Left cardiac atrium (tissue), 4 donors: ENCODE results near the gene ACAD11. TPM values are rescaled to one million over a fixed set of nuclear protein-coding genes. Genes with fewer than 3 reads are reported as not detected.
"Not testable (repeated sequence)": the region's sequence is repeated elsewhere in the genome, so short reads cannot be mapped to it uniquely, and the experiment has no call there.

Experiments used
- ATAC-seq, 2 donors: fragments of 200-7000 bp; cut with Tn5 transposase; one replicate each; pipeline ENCODE4 v1.9.1; 2020; ENCODE audit warnings: mild to moderate bottlenecking in 2 of 2, moderate library complexity in 2 of 2
- DNase-seq: peaks from one replicate; pipeline ENCODE4 v3.0.0-alpha.2; 2020
- intact Hi-C, 2 donors: fragments of 100-400 bp; cut with DNase I; formaldehyde crosslinking; loops; one replicate each; pipeline versions ENCODE4 v1.14.1 to v1.15.1; 2022 to 2023
- total RNA-seq, 2 donors: library from RNA; stranded (reverse); fragmentation: NEBNext Ultra II Directional; extraction: Animal tissue kit (Norgen Biotek cat#: 25700); gene quantifications; one replicate each; pipeline ENCODE4 v1.2.1, GENCODE V29; 2021
- donor health status: DM: no; HTN: yes; CAD: no.
- donor health status: DM: no; HTN: yes; CAD: no; lungs with severe emphysema.
- donor health status: DM: yes; HTN: yes; CAD: no.
- donor health status: Dilated cardiomyopathy.

The ACAD11 gene
- total RNA-seq, 2 donors from 2014 or later, result 14.1 to 18.6 TPM

DNA sequence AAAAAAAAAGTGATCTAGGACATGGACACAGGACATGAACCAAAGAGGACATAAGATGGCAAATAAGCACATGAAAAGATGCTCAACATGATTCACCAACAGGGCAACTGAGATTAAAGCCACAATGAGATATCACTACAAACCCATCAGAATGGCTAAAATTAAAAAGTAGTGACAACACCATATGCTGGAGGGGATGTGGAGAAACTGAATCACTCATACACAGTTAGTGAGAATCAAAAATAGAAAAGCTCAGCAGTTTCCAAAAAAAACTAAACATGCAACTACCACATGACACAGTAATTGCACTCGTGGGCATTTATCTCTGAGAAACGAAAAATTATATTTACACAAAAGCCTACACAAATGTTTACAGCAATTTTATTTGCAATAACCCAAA is 90.5 kb downstream of the ACAD11 start:
- ATAC-seq, result peak in 1 of 2 donors; percentile 77
- DNase-seq, result no peak
- intact Hi-C loops, result no loop called here

DNA sequence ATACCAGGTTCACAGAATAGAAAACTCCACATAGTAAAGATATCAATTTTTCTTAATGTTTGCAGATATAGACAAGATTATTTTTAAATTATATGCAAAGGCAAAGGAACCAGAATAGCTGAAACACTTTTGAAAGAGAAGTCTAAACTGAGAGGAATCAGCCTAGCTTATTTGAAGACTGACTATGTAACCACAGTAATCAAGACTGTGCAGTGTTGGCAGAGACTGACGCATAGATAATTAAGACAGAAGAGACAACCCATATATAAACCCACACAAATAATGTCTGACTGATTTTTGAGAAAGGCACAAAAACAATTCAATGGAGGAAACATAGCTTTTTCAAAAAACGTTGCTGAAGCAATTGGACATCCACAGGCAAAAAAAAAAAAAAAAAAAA is 91.2 kb downstream of the ACAD11 start:
- DNase-seq, result no peak
- no peak for ATAC-seq
- intact Hi-C loops, result no loop called here

DNA sequence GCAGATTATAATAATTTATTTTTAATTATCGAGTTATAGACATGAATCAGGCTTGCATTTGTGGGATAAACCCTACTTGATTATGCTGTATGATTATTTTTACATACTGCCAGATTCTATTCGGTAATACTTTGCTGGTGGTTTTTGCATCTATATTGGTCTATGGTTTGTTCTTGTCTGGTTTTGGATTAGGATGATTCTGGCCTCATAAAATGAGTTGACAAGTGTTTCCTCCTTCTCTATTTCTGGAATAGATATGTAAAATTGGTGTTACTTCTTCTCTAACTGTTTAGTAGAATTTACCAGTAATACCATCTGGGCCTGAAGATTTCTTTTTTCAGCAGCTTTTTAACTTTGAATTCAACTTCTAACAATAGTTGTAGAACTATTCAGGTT is 95.5 kb downstream of the ACAD11 start:
- ATAC-seq (no peak), DNase-seq (no peak)
- intact Hi-C loops, result no loop called here

DNA sequence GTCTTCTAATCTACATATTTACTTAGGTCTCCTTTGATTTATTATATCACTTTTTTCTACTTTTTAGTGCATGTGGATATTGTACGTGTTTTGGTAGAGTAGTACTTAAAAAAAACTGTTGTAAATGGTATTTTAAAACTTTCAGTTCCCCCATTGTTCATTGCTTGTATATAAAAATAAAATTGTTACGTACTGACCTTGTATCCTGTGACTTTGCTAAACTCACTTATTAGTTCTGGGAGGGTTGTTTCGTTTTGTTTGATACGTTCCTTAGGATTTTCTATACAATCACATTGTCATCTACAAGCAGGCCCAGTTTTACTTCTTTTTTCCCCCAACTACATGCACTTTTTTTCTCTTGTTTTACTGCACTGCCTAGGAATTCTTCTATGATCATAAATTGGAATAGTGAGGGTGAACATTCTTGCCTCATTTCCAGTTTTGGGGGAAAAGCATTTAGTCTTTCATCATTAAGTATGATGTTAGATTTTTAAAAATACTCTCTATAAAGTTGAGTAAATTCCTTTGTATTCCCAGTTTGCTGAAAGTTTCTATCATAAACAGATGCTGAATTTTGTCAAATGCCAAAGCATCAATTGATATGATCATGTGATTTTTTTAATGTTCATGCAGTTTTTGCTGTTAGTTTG is 96.1 kb downstream of the ACAD11 start:
- ATAC-seq (no peak), DNase-seq (no peak)
- intact Hi-C loops, result no loop called here

DNA sequence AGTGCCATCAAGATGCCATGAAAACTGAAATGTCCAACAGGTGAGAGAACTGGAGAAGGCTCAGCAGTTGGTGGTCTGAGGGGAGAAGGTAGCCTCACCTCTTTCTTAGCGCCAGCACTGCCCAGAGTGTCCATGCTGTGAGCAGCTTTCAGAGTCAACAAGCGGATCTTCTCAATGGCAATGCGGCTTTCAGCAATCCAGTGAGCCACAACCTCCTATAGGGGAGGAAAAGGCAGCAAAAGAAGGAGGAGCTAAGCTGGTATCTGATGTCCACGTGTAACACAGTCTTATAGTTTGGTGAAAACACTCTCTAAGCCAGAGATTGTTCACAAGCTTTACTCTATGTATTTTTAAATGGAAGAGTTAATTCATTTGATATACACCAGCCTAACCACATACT is 98.6 kb downstream of the ACAD11 start:
- intact Hi-C loops, result no loop called here
- DNase-seq (no peak), ATAC-seq (no peak)

DNA sequence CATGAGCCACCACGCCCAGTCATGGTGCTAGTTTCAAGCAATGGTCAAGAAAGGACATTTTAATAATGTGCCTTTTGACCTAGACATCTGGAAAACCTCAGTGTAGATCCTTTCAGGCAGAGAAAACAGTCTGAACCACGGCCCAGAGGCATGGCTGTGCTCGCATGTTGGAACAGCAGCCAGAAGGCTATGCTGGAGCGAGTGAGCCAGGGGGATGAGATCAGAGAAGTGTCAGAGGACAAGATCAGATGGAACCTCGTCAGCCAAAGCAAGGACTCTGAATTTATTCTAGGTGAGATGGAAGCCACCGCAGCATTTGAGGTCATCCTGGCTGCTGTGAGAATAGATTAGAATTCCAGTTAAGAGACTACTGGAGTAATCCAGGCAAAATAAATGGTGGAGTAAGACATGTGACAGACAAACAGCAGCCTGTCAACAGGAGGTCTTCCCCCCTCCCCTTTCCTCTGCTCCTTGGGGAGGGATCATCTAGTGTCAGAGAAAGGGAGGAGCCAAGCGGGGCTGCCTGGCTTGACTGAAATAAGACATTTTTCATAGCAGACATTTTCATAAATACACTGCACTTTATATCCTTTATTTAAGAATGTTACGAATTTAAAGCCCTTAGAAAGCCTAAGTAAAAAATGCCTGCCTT is 103.0 kb downstream of the ACAD11 start:
- intact Hi-C loops, result no loop called here
- ATAC-seq, result peak; percentile 82 to 89

DNA sequence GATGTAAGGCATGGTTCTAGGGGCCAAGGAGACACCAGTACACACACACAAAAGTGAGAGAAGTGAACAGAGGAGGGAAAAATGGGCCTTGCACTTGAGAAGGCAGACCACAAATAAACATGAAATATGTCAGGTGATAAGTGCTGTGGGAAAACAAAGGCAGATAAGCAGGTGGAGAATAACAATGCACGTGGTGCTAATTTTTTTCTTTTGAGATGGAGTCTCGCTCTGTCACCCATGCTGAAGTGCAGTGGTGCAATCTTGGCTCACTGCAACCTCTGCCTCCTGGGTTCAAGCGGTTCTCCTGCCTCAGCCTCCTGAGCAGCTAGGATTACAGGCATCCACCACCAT is 103.6 kb downstream of the ACAD11 start:
- intact Hi-C loops, ATAC-seq, DNase-seq: not testable (repeated sequence)

More for the DNA sequence above, 103.0 kb downstream of the ACAD11 start:
- peak; percentile 33 for DNase-seq

DNA sequence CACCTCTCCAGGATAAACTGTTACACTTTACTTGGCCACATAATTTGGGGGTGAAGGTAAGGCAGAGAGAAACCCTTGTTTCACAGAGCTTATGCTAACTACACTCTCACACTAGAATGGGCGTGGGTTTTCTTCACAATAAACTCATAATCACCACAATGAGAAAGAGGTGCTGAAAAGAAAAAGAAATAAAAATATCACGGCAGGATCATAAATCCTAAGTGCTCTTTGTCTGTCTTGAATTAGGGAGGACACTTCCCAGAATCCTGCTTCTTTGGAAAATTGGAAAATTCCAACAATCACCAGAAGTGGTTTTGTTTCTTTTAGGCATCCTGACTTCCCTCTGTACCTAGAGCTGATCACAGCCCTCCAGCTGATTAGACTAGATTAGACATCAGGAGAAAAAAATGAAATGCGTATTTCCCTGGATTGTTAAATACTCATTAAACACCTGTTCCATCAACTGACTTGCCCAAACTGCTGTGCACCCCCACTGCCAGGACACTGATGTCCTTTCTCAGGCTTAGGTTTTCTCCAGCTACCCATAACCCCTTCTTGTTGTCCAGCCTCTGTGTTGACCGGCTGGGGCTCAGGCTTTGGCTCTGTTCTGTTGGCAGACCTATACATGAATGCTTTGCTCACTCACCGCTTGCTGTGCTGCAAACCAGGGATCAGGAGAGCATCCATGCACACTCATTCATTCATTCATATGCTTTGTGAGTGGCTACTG is 104.1 kb downstream of the ACAD11 start:
- DNase-seq (no peak), ATAC-seq (no peak)
- intact Hi-C loops, result no loop called here

DNA sequence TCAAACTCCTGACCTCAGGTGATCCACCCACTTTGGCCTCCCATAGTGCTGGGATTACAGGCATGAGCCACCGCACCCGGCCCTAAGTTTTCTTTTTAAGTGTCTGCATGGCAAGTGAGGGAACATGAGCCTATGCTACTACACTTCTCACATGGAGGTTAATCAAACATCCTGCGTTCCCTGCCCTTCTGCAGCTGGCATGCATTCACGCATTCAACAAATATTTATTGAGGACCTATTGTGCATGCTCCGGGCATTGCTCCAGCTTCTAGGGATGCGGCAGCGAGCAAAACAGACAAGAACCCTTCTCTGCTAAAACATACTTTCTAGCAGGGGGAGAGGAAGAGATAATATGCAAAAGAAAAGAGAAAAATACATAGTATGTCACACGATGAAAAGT is 105.2 kb downstream of the ACAD11 start:
- DNase-seq (no peak), ATAC-seq (no peak)
- intact Hi-C loops, result no loop called here

DNA sequence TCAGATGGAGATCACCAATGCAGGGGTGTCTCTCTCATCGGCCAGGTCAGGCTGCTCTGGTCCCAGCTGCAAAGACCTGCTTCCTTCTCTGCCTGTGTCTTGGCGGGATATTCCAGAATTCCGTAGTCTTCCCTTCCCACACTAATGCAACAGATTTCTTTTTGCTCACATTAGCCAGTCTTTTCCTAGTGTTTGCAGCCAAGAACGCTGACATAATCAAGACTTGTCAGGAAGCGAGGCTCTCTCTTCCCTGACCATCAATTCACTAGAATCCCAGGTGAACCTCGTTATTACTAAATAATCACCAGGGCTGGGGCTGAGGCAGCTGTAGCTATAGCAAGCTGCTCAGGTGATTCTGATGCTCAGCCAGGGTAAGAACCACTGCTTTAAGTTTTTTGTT is 105.8 kb downstream of the ACAD11 start:
- DNase-seq, result no peak
- peak in 1 of 2 donors; percentile 25 for ATAC-seq
- intact Hi-C loops, result no loop called here

DNA sequence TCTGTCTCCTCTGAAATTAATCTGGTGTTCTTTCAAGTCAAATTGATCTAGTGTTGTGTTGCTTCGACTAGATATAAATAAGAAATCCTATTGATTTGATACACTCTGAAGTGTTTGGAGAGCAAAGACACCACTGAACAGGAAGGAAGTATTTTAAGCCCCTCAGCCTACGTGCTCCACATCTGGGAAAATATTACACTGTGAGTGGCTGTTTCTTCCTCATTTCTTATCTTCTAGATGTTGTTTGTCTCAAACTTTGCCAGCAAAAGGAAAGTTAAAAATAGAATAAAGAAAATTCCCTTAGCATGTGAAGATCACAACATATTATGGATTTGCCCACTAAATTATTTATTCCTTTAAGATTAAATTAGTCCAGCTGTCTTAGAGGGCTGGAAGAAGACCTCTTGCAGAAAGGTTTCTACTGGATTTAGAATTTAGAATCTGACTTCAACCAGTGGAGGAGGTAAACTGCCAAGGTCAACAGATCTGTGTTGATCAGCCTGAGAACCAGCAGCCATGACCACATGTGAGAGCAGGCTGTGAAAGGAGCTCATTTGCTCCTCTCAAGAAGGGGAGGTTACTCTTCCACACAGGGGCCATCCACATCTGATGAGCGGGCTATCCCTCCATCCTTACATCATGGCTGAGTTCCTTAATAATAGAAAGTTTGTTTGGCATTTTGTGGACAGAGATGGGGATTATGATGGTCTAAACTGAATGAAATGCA is 108.9 kb downstream of the ACAD11 start:
- DNase-seq, result no peak
- intact Hi-C loops, result no loop called here
- ATAC-seq, result peak in 1 of 2 donors; percentile 72

DNA sequence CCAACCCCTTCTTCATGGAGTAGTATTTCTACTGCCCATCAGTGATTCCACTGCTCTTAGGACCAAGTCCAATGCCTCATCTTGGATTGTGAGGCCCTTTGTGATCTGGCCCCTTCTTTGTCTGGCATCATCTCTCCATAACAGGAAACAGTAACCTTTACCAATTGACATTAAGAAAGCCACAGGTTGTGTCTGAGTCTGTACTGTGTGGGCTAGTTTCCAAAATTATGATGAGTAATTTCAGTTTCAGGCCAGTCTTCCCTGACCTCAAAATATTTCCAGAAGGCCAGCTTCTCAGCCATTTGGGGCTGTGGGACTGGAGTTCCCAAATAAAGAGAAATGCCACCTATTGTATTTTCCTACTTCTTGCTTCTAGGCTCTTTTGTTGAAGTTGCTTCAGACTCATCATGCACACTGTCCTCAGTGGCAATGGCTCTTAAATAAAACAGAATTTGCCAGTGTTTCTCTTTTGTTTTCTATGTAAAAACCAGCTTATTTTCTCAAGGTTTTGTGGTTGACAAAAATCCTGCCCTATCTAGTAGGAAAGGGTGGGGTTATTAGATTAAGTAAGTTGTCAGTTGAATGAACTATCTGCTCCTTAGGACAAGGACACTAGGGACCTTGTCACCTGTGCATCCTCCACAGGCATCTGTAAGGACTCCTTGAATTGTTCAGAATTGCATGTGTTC is 109.6 kb downstream of the ACAD11 start:
- DNase-seq (no peak), ATAC-seq (peak in 1 of 2 donors; percentile 69)
- intact Hi-C loops, result no loop called here

DNA sequence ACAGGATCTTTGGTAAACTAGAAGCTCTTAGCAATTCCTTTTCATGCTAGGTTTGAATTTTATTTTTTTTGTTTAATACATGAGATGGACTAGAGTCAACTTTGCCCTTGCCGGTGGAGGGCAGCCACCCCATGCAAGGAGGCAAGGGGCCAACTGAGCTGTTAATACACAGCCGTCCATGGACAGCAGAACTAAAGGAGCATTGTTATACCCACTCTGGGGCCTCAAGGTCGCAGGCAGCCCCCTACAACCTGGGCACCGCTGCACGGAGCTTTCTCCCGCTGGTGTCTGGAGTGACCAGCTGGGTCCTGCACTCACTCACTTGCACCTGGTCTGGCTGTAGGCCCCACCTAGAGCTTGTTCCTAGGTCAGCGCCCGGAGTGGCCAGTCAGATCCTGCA is 110.4 kb downstream of the ACAD11 start:
- DNase-seq, result no peak
- intact Hi-C loops, result no loop called here
- no peak for ATAC-seq

DNA sequence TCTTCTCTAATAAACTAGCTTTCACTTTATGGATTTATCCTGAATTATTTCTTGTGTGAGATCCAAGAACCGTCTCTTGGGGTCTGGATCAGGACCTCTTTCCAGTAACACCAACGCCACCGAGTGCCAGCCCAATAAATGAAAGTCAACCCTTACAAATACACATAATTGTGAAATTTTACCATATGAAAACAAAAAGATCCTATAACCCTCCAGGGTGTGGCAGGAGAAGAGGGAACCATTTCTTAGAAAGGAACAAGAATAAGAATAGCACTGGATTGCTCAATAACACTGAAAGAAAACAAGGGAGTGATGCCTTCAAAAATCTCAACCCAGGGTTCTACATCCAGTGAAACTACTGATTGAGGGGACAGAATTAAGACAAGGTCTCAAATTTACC is 114.1 kb downstream of the ACAD11 start:
- ATAC-seq (no peak), DNase-seq (no peak)
- intact Hi-C loops, result no loop called here

DNA sequence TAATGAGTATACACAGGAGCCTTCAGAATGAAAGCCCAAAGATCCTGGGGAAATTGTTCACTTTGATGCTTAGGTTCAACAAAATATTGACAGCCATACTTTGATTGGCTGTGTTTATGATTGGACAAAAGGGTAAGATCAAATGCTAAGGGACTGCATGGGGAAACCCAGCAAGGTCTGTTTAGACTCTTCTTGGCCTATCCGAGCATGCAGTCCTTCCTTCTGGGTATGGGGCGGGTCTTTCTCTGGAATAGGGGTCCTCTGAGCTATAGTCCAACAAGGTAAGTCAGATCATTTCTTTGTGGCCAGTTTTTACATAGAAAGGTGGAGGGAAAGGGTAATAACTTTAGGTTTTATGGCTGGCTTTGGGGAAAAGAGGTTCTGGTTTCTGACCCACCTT is 115.5 kb downstream of the ACAD11 start:
- intact Hi-C loops, result no loop called here
- DNase-seq, result no peak
- ATAC-seq, result no peak

DNA sequence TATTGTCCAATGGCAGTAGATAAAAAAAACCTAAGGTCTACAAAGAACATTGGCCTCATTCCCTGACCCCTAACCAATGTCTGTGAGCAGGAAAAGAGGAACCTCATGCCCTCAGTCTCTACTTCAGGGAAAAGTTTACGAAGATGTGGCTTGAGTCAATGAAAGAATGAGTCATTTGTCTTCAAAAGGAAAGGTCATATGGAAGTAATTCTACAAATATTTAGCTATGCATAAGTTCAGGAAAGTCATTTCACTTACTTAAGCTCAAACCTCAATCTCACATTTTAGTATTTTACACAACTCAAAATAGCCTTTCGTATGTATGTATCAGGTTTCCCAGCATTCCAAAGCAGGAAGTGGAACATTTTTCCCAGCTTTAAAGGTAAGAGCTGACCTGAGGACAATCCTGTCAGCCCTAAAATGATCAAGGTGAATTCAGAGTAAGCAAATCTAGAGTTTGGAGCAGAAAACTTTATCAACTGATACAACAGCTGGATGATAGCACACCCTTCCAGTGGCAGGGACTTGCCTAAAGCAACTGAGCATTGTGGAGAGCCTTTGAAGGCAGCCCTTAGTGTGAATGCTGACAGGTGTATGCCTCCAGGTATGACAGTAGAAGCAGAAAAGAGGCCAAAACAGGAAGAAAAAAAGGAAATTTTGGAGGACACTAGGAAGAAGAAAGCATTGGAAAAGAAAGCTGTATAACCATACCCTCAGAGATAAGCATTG is 116.4 kb downstream of the ACAD11 start:
- peak in 1 of 2 donors; percentile 67 for ATAC-seq
- intact Hi-C loops, result no loop called here

DNA sequence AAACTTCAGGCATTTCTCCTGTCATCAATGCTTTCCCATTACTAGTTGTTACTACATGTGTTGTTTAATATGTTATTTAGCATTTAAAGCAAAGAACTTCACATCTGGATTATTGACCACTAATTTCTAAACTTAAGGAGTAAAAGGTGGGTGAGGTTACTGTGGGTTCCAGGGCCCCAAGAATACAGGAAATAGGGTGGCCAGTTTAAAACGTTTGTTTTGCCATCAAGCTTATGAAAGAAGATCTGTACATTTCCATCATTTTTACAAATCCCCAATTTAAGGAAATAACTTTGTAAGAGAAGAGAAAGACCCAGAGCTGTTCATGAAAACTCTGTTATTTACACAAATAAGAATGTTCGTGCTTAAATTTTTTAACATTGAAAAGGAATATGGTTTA is 117.0 kb downstream of the ACAD11 start:
- ATAC-seq (no peak), DNase-seq (no peak)
- intact Hi-C loops, result no loop called here

More for the DNA sequence above, 116.4 kb downstream of the ACAD11 start:
- no peak for DNase-seq

DNA sequence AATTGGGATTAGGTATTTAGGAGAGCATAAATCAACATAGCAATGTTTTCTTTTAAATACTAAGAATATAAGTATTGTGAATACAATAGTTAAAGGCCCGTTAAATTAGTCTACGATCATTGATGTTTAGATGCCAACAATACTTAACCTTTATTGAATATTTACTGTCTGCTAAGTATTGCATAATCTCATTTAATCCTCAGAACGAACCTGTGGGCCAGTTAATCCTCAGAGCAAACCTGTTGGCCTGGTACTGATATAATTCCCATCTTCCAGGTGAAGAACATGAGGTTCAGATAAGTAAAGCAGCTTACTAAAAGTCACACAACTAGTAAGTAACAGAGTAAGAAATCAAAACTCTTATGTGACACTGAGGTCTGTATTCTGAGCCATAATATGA is 119.9 kb downstream of the ACAD11 start:
- DNase-seq (no peak), ATAC-seq (no peak)
- intact Hi-C loops, result loop anchor here in 1 of 2 donors (5.0 kb wide), 1 partner anchor 103 kb away; no protein-coding TSS in a partner anchor

DNA sequence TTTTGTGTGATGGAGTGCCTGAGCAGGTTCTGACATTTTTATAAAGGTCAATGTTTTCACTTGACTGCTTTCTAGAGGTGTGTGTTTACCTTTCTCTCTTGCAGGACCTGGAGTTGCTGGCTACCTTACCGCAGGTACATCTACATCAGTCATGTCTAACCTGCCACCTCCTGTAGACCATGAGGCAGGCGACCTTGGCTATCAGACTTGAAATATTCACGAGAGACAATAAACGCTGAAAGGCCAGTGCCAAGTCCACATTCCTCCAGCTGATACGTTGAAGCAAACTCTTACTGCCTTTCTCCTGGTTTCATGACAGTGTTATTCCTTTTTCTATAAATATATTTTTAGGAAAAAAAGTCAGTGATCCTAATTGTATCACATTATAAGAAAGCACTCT is 121.5 kb downstream of the ACAD11 start:
- intact Hi-C loops, result loop anchor here in 1 of 2 donors (5.0 kb wide), 1 partner anchor 104 kb away; no protein-coding TSS in a partner anchor
- DNase-seq (no peak), ATAC-seq (no peak)
